T-helper 2 cell treated with Interferon-gamma antibody and Interleukin-4, amounts not matched to agents 5 μg/mL and 100 μg/mL, for 36 hours (primary cell): ENCODE data around the gene PTPA.
A peak's percentile ranks its signal among the peaks of the same experiment; 100 is the strongest.

Source experiments
- DNase-seq: peaks from one replicate; pipeline ENCODE4 v3.0.0; 2021; ENCODE audit warnings: low spot score
- H3K27ac Mint-ChIP-seq: one replicate; pipeline ENCODE4 v1.8.0; 2021; ENCODE audit warnings: mild to moderate bottlenecking, mixed read lengths
- H3K27me3 Mint-ChIP-seq: one replicate; pipeline ENCODE4 v1.8.0; 2021; ENCODE audit warnings: low read depth, mixed read lengths
- H3K36me3 Mint-ChIP-seq: one replicate; pipeline ENCODE4 v1.8.0; 2021; ENCODE audit warnings: low read depth, mixed read lengths
- H3K4me1 Mint-ChIP-seq: one replicate; pipeline ENCODE4 v1.8.0; 2021; ENCODE audit warnings: low read depth, mixed read lengths
- H3K4me3 Mint-ChIP-seq: one replicate; pipeline ENCODE4 v1.8.0; 2022; ENCODE audit warnings: mild to moderate bottlenecking, moderate library complexity, mixed read lengths
- H3K9me3 Mint-ChIP-seq: one replicate; pipeline ENCODE4 v1.8.0; 2021; ENCODE audit warnings: mixed read lengths

PTPA gene

DNA sequence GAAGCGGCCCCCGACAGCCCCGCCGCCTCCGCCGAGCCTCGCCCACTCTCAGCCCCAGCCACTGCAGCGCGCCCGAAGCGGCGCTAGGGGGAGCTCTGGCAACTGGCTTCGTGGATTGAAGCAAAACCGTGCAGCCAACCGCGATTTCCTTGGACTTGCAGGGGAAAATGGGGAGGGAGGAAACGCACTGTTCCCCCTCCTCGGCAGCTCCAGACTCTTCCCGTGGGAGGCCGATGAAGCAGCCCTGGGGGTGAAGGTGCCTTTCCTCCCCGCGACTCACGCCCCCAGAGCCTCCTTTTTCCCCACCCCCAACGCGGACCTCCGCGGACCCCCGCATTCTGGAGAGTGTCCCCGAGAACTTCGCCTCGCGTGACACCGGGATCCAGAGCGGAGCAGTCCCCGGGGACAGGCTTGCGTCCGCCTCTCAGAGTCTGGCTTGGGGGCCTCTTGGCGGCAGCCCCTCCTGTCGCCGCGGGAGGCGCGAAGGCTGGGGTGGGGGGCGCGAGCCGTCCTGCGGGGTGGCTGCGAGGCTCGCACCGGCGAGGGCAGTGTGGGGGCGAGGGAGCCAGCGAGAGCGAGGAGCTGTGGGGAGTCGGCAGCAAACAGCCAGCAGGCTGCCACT lies 63.0 kb downstream of the PTPA start:
- Mint-ChIP-seq H3K27ac (peak overlapping the region; percentile 65), H3K9me3 (no peaks in the 10 kb centered on the region), H3K4me1 (peaks cover 17% of the 10 kb centered on the region), H3K36me3 (no peaks in the 10 kb centered on the region), H3K27me3 (peaks cover 11% of the 10 kb centered on the region), H3K4me3 (peak overlapping the region; percentile 80)
- peak; percentile 75 for DNase-seq

- Mint-ChIP-seq H3K36me3 (no peaks in the 10 kb centered on the region), H3K27me3 (peaks cover 11% of the 10 kb centered on the region), H3K27ac (peak overlapping the region; percentile 91), H3K4me1 (peaks cover 17% of the 10 kb centered on the region), H3K4me3 (peak overlapping the region; percentile 87), H3K9me3 (no peaks in the 10 kb centered on the region)
- DNase-seq: peak; percentile 57
These were observed 63.7 kb downstream of the PTPA start for GRCh38 chr9:129174724-129175514.

DNA sequence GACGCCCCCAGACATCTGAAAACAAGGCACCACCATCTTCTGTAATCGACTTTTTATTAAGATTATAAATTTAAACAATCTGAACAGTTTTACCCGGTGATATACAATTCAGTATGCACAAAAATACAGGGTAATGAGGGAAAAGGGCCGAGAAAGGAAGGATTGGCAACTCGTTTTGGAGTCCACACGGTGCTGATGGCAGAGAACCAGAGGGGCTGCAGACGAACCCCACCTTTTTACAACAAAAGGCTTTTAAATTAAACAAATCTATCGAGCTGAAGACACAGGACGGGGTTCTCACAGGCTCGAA lies 64.3 kb downstream of the PTPA start:
- peak overlapping the region; percentile 91 for H3K27ac Mint-ChIP-seq
- H3K4me1 Mint-ChIP-seq: peaks cover 12% of the 10 kb centered on the region
- DNase-seq: no peak
- no peaks in the 10 kb centered on the region for H3K36me3 Mint-ChIP-seq
- peaks cover 11% of the 10 kb centered on the region for H3K27me3 Mint-ChIP-seq
- H3K4me3 Mint-ChIP-seq: peak overlapping the region; percentile 87
- no peaks in the 10 kb centered on the region for H3K9me3 Mint-ChIP-seq

DNA sequence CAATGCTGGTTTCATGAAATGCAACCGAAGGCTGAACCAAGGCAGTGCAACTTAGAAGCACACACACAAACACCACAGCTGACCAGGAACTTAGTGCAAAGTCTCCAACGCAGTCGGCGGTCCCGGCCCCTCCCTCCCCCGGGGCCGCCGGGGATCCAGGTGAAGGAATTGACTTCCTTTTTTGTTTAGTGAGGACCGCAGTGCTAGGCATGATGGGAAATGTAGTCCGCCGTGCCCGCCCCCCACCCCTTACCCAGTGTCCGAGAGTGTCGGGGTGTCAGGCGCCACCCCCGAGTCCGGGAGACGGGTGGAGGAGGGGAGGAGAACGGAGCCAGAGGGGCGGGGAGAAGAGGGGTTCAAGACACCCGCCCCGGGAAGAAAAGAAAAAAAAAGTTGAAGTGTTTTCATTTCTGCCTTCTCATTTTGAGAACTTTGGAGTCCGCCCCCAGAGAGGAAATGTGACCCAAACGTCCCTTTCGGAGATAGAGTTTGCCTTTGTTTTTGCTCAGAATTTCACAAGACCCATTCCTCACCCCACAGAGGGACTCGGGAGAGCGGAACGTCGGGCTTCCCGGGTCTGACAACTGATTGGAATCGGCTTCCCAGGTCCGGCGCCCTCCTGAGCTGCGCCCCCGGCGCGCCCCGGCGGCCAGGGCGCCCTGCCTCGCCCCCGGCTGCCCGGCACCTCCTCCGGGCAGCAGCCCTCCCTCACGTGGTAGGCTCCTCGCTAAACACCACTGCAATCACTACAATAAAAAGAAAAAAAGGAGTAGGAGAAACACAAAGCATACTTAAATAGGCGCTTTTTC lies 64.8 kb downstream of the PTPA start:
- peaks cover 10% of the 10 kb centered on the region for H3K4me1 Mint-ChIP-seq
- peak; percentile 85 for DNase-seq
- peaks cover 11% of the 10 kb centered on the region for H3K27me3 Mint-ChIP-seq
- no peaks in the 10 kb centered on the region for H3K36me3 Mint-ChIP-seq
- H3K9me3 Mint-ChIP-seq: no peaks in the 10 kb centered on the region
- peak overlapping the region; percentile 91 for H3K27ac Mint-ChIP-seq
- peak overlapping the region; percentile 87 for H3K4me3 Mint-ChIP-seq

DNA sequence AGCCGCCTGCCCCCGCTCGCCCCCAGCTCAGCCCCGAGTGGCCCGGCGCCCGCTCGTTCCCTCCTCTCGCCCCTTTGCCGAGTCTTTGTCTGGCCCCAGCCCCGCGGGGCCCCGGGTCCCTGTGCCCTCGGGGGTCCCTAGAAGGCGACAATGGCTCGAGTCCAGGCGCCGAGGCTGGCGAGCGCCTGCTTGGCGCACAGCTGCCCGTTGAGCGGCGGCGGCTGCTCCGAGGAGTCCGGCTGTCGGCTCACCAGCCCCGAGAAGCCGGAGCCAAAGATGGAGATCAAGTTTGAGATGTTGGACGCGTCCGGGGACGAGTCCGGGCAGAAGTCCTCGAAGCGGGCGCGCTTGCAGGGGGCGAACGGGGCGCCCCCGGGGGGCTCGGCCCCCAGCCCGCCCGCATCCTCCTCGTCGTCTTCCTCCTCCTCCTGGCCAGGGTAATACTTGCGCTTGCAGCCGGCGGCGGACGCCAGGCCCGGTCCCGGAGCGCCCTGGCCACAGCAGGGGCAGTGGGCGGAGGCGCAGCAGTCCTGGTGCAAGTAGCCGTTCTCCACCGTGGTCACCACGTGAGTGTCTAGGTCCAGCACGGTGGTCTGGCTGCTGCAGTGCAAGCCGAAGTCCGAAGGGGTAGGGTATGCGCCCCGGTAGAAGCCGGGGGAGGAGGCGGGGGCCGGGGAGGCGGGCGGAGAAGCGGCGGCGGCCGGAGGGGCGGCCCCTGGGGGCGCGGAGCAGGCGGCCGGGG lies 65.7 kb downstream of the PTPA start:
- H3K27ac Mint-ChIP-seq: no peak overlapping the region

DNA sequence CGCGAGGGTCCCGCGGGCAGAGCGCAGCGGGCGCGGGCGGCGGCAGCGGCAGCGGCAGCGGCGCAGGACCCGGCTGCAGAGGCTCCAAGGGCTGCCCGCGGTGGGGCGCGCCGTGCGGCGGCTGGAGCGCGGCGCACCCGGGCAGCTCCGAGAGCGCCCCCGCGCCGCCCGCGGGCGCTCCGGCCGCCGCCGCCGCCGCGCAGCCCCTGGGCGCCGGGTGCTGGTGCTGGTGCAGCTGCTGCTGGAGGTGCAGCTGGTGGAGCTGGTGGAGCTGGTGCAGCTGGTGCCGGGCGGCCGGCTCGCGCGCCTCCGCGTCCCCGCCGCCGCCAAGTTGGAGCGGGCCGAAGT lies 66.2 kb downstream of the PTPA start:
- H3K27ac Mint-ChIP-seq: no peak overlapping the region
- DNase-seq: no peak
- no peaks in the 10 kb centered on the region for H3K9me3 Mint-ChIP-seq
- H3K27me3 Mint-ChIP-seq: peaks cover 7% of the 10 kb centered on the region
- H3K4me1 Mint-ChIP-seq: peaks cover 10% of the 10 kb centered on the region
- peak overlapping the region; percentile 91 for H3K4me3 Mint-ChIP-seq
- no peaks in the 10 kb centered on the region for H3K36me3 Mint-ChIP-seq

More for the DNA sequence above, 65.7 kb downstream of the PTPA start:
- peak; percentile 39 for DNase-seq
- peaks cover 10% of the 10 kb centered on the region for H3K4me1 Mint-ChIP-seq
- H3K4me3 Mint-ChIP-seq: peak overlapping the region; percentile 87
- H3K9me3 Mint-ChIP-seq: no peaks in the 10 kb centered on the region
- H3K36me3 Mint-ChIP-seq: no peaks in the 10 kb centered on the region
- H3K27me3 Mint-ChIP-seq: peaks cover 11% of the 10 kb centered on the region

- Mint-ChIP-seq H3K9me3 (no peaks in the 10 kb centered on the region), H3K4me1 (peaks cover 10% of the 10 kb centered on the region), H3K4me3 (peak within 1 kb of the TSS; percentile 91), H3K27me3 (peaks cover 6% of the 10 kb centered on the region), H3K36me3 (no peaks in the 10 kb centered on the region), H3K27ac (peak within 1 kb of the TSS; percentile 84)
- peak; percentile 94 for DNase-seq
These were observed 66.8 kb downstream of the PTPA start, which contains the start of gene IER5L for GRCh38 chr9:129177791-129178567. TSS of gene IER5L (minus strand) at chr9:129178261. CDS start at chr9:129178052, 209 bp downstream.

- Mint-ChIP-seq H3K27me3 (no peaks in the 10 kb centered on the region), H3K4me1 (peaks cover 16% of the 10 kb centered on the region), H3K27ac (no peak overlapping the region), H3K36me3 (no peaks in the 10 kb centered on the region), H3K4me3 (peak overlapping the region; percentile 38), H3K9me3 (no peaks in the 10 kb centered on the region)
- DNase-seq: no peak
These were observed 67.6 kb downstream of the PTPA start for GRCh38 chr9:129178568-129179382.

DNA sequence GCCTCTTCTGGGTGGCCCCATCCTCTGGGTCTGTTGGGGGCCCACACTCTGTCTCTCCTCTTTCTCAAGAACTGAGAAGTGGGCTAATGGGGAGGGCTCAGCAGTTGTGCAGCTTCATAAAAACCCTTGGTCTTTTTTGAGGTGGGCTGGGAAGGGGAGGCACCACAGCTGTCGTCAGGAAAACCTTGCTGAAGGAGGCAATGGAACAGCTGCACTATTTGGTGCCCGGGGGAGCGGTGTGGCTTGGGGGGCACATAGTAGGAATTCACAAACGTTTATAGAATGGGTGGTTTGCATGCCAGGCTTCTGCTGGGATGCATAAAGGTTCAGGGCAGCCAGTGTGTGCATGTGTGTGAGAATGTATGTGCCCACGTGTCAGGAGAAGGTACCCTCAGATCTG lies 70.0 kb downstream of the PTPA start:
- no peaks in the 10 kb centered on the region for H3K27me3 Mint-ChIP-seq
- no peaks in the 10 kb centered on the region for H3K36me3 Mint-ChIP-seq
- H3K9me3 Mint-ChIP-seq: no peaks in the 10 kb centered on the region
- no peak overlapping the region for H3K27ac Mint-ChIP-seq
- DNase-seq: no peak
- H3K4me3 Mint-ChIP-seq: no peak overlapping the region
- H3K4me1 Mint-ChIP-seq: peaks cover 21% of the 10 kb centered on the region

DNA sequence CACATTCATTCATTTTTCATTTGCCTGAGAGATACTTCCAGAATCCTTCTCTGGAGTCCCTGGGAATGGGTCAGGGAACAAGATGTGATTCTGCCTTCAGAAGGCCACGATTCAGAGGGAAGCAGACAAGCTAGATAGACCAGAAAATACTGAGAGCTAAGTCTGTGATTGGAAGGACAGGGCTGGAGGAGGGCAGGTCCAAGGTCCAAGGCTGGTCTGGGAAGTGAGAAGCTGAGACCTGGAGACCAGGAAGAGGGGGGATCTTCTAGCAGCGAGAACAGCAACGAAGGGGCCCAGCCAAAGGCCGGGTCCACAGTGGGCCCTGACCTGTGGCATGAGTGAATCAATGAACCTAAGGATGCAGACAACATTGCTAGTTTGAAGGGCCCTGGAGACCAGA lies 70.9 kb downstream of the PTPA start:
- H3K27ac Mint-ChIP-seq: no peak overlapping the region
- no peak for DNase-seq
- peaks cover 21% of the 10 kb centered on the region for H3K4me1 Mint-ChIP-seq
- H3K4me3 Mint-ChIP-seq: no peak overlapping the region
- H3K36me3 Mint-ChIP-seq: no peaks in the 10 kb centered on the region
- no peaks in the 10 kb centered on the region for H3K27me3 Mint-ChIP-seq
- no peaks in the 10 kb centered on the region for H3K9me3 Mint-ChIP-seq

DNA sequence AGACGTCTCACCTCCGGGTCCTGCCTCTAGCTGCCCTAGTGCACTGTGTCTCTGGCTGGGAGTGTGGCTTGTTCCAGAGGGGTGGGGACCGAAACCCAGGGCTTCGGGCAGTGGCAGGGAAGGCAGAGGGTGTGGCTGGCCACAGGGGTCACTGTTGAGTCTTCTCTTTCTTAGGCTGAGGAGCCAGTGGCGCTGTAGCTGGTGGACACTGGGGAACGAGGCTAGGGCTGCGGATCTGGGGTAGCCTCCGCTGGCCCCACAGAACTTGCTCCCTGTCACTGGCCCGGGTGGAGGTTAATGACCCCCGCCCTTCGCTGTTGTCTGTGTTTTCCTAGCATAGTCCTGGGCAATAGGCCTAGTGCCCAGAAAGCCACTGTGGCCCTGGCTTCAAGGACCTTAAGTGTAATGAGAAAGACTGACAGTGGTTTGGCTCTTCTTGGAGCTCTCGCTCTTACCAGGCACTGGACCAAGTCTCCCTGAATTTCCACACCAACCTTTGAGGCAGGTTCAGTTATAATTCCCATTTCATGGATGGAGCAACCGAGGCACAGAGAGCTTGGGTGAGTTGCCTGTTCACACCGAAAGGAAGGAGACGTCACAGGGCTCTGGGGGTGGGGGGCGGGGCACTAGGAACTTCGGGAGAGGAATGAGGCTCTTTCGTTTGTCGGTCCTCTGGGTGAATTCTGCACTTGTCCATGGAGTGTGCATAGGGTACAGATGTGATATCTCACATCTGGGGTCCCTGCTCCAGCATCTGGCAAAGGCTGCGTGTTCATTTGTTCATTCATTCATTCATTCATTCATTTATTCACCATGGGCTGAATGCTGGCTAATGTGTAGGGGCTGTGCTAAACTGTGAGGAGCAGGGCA lies 71.6 kb downstream of the PTPA start:
- no peak overlapping the region for H3K4me3 Mint-ChIP-seq
- no peaks in the 10 kb centered on the region for H3K36me3 Mint-ChIP-seq
- no peaks in the 10 kb centered on the region for H3K27me3 Mint-ChIP-seq
- no peak overlapping the region for H3K27ac Mint-ChIP-seq
- peaks cover 3% of the 10 kb centered on the region for H3K9me3 Mint-ChIP-seq
- H3K4me1 Mint-ChIP-seq: peaks cover 21% of the 10 kb centered on the region
- DNase-seq: no peak
